Astrocyte of the cerebellum (primary cell): ENCODE measurements around the gene PARK7.

Experiments
- DNase-seq: peaks from one replicate; pipeline ENCODE4 v3.0.0-alpha.2; 2011; ENCODE audit warnings: low read depth
- H3K4me3 ChIP-seq: 2 replicates; pipeline ENCODE4 v1.5.1; 2011; ENCODE audit warnings: mild to moderate bottlenecking, low read depth, low read length, moderate library complexity
- in situ Hi-C: cut with HindIII; loops from 2 replicates; pipeline ENCODE4 v1.10.0; 2017; ENCODE audit warnings: low sequenced_read_pairs
- TF ChIP-seq, protein P1 (sequence below): IDR thresholded peaks from 2 replicates; pipeline ENCODE4 v1.5.1; 2012; ENCODE audit warnings: low read length, low read depth, moderate library complexity, mild to moderate bottlenecking; ENCODE audit errors: missing control alignments

The PARK7 gene

DNA sequence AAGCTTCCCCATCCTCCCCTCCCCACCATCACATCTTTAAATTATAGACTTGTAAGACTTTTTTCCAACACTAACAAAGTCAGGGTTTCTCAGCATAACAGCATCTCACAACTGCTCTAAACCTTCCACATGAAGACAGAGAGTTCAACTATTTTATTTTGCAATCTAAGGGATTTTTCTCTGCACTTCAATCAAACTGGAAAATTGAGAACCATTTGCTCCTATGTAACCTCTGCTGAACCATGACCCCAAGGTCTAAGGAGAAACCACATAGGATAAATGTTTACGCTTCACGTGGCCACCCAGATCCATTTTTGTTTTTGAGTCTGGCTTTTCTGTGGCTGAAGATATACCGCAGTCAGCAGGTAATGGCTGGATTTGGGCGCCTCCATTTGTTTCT lies 51.4 kb downstream of the PARK7 start:
- no peak overlapping the region for H3K4me3 ChIP-seq
- DNase-seq, result no peak
- TF ChIP-seq, protein P1, sequence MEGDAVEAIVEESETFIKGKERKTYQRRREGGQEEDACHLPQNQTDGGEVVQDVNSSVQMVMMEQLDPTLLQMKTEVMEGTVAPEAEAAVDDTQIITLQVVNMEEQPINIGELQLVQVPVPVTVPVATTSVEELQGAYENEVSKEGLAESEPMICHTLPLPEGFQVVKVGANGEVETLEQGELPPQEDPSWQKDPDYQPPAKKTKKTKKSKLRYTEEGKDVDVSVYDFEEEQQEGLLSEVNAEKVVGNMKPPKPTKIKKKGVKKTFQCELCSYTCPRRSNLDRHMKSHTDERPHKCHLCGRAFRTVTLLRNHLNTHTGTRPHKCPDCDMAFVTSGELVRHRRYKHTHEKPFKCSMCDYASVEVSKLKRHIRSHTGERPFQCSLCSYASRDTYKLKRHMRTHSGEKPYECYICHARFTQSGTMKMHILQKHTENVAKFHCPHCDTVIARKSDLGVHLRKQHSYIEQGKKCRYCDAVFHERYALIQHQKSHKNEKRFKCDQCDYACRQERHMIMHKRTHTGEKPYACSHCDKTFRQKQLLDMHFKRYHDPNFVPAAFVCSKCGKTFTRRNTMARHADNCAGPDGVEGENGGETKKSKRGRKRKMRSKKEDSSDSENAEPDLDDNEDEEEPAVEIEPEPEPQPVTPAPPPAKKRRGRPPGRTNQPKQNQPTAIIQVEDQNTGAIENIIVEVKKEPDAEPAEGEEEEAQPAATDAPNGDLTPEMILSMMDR, result no peak
- in situ Hi-C loops, result loop anchor here (25.0 kb wide), 1 partner anchor 101 kb away; no protein-coding TSS in a partner anchor

GRCh38 chr1:8013399-8013798 lies 51.9 kb downstream of the PARK7 start:
- H3K4me3 ChIP-seq, result no peak overlapping the region
- TF ChIP-seq, protein P1, result no peak
- in situ Hi-C loops, result loop anchor here (25.0 kb wide), 1 partner anchor 101 kb away; no protein-coding TSS in a partner anchor
- no peak for DNase-seq

GRCh38 chr1:8013800-8014199 lies 52.3 kb downstream of the PARK7 start:
- TF ChIP-seq, protein P1, result no peak
- no peak overlapping the region for H3K4me3 ChIP-seq
- DNase-seq, result no peak
- in situ Hi-C loops, result loop anchor here (25.0 kb wide), 1 partner anchor 101 kb away; no protein-coding TSS in a partner anchor

DNA sequence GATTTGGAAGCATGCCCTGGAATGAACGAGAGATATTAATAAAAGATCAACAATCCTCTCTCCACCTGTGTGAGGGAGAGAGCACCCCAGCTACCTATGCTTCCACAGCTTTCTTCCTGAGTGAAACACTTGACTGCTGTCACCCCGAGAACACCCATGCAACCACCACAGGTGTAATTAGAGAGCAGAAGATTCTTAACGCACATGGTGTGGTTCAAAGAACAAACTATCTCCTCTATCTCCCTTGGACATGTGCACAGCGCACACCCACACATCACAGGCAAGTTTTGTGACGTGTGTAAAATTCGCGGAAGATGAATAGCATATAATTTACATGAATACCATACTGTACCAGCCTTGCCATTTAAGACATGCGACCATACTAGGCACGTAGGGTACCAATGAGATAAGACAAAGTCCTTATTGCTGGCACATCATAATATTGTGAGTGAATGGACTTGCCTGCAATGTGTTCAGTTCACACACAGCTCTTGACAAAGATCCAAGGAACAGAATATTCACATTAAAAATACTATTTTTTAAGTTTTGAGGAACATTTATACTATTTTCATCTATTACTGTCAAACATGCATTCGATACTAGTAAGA lies 53.0 kb downstream of the PARK7 start:
- no peak overlapping the region for H3K4me3 ChIP-seq
- DNase-seq, result no peak
- TF ChIP-seq, protein P1, result no peak
- in situ Hi-C loops, result loop anchor here (25.0 kb wide), 1 partner anchor 102 kb away; no protein-coding TSS in a partner anchor

- H3K4me3 ChIP-seq, result peak overlapping the region; percentile 0
- TF ChIP-seq, protein P1, result peak; percentile 48
- peak; percentile 74 for DNase-seq
- in situ Hi-C loops, result loop anchor here (5.0 to 25.0 kb wide), 2 partner anchors 103 to 307 kb away; no protein-coding TSS in a partner anchor
Observed at GRCh38 chr1:8015036-8015808, 53.7 kb downstream of the PARK7 start.

DNA sequence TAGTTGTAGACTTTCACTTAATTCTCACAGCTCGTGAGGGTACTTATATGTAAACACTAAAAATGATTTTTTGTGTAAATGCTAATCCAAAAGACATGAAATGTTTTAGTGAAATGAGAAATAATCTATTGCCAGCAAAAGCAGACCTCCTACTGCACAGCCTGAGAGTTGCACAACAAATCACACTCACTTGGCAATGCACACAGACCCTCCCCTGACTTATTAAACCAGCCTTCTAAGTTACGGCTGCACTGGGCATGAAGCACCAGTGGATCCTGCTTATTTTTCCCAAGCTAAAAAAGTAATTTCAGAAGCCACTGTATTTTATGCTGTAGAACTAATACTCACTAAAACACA lies 54.3 kb downstream of the PARK7 start:
- H3K4me3 ChIP-seq, result peak overlapping the region; percentile 92
- no peak for DNase-seq
- in situ Hi-C loops, result loop anchor here (5.0 to 25.0 kb wide), 2 partner anchors 103 to 307 kb away; no protein-coding TSS in a partner anchor
- TF ChIP-seq, protein P1, result no peak
